UCSD-AML1 (cell line): Measurements from ENCODE around the gene HSF2.

Experiments used
- DNase-seq: peaks from one replicate; lab custom pipeline; 2025; ENCODE audit not compliant: unreplicated experiment; lab: John Stamatoyannopoulos, UW

HSF2 gene

DNA sequence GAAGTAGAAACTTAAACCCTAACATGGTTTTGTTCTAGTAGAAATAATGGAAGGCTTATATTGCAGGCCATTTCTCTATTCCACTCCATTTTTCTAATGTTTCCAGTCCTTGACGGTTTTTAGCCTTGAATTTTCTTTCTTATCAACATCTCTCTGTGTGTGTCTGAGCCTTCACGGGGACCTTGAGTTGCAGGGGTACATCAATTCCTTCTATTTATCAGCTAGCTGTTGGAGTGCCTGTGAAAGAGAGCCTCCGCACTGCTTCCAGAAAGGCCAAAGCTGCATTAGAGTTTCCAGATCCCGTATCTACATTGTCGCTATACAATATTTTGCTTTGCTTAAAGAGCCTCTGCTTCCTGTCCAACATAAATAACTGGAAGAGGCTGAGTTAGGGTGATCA, 5.4 kb upstream of the HSF2 start:
- no peak for DNase-seq

DNA sequence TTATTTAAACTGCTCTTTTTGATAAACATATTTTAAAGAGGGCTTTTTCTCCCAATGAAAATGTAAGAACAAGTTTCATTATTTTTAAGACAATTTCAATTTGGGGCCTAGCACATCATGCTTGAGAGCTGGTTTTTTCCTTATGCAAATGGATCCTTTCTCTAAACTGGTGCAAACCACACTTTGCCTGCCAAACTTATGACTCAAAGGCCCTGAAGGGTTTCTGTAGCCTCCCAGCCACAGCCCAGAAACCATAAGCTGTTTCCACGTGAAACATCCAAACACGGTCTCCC, 451 bp upstream of the HSF2 start:
- DNase-seq, result no peak

DNA sequence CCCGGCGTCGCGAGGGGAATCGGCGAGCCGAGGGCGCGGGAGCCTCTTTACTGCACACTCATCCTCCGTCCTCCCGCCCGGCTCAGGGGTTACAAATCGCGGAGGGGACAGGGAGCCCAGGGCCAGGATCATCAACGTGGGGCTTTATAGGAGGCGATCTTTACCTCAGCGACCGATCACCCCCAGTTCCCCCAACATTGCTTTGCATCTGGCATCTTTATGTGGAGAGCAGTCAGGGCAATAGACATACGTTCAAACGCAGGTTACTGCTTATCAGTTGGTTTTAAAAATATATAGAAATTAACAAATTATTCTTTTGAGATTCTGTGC, 634 bp downstream of the HSF2 start:
- no peak for DNase-seq

DNA sequence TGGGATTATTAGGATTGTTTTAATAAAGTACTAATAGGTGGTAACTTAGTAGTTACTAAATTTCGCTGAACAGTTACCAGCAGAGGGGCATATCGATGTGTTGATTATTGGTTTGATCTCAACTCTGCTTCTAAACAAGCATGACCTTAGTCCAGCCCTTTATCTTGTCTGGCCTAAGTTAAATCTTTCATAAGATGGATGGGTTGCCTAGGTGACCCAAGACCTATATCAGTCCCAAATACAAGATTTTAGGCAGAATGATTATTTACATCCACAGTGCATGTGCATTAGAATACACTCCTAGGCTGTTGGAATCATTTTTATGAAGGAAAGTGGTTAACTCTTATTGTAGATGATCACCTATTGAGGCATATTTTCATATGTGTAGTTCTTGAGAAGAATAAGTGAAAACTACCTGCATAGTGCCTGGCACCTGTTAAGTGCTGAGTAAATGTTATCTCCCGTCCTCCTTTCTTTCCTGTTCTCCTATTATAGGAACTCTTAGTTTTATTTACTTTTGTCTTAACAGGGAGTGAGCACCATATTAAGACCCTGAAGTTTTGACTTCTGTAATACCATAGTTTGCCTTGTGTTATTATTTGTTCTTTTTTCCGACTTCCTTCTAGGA, 1.1 kb downstream of the HSF2 start:
- DNase-seq, result no peak

DNA sequence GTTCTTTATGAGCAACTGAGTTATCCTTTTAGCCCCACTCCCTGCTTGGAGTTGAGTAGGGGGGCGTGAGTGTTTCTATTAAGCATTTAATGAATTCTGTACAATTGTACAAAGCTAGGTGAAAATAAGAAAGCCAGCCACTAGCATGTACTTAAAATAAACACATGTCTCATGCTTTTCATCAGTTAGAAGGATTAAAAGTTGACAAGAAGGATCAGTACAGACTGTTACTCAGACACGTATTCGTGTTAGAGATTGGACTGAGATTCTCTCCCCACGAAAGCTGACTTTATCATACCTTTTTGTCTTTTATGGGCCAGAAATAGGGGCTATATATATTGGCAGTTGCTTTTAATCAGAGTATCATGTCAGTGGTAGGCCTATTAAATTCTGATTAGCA, 1.7 kb downstream of the HSF2 start:
- DNase-seq, result no peak

DNA sequence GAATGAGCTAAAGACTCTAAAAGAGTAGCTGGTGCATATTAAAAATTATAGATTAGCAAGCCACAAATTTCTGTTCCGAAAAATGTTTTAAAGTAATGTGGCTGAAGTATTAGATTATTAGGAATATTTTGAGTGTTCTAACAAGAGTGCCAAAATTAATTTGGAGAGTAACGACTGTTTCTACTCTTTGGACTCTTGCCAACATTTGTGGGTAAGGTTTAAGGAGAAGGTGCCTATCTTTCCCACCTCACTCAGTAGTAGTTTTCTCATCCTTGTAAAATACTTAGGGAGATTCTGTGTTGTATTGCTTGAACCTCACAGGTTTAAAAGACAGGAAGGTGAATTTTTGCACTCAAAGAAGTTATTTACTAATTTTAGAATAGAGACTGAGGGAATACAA, 5.0 kb downstream of the HSF2 start:
- DNase-seq, result no peak

DNA sequence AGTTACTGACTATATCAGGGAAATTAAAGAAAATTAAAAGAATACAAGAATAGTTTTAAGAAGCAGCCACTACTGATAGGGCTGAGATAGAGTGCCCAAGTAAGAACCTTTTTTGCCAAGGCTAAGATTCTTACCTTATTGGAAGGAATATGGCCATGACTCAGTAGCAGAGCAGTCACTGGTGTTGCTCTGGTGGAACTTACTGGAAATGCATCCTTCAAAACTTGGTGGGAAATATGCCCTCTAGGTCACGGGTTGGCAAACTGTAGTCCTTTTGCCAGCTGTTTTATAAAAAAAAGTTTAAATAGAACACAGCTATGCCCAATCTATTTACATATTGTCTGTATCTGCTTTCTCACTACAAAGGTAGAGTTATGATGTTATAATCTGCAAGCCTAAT, 6.0 kb downstream of the HSF2 start:
- no peak for DNase-seq

DNA sequence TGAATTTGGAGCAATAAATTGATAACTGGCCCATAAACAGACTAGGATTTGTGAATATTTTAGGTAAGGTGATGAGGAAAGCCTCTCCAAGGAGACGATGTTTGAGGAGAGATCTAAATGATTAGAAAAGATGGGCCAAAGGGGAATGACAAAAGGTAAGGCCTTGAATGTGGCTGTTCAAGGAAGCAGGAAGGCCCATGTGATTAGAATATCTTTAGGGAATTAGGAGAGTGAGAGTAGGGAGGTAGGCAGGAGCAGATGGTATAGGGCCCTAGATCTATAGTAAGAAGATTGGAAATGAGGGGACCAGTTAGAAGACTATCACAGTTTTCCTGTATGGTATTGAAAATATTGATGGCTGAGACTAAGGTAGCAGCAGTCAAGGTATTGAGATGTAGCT, 6.7 kb downstream of the HSF2 start:
- no peak for DNase-seq

DNA sequence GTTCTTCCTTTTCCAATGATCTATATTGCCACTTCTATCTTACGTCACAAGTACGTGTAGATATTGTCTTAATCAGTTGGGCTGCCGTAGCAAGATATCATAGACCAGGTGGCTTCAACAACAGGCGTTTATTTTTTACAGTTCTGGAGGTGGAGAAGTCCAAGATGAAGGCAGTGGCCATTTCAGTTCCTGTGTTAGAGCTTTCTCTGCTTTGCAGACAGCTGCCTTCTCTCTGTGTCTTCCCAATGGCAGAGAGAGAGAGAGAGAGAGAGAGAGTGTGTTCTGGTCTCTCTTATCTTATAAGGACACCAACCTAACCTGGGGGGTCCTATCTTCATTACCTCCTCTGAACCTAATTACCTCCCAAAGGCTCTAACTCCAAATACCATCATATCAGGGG, 8.3 kb downstream of the HSF2 start:
- no peak for DNase-seq

DNA sequence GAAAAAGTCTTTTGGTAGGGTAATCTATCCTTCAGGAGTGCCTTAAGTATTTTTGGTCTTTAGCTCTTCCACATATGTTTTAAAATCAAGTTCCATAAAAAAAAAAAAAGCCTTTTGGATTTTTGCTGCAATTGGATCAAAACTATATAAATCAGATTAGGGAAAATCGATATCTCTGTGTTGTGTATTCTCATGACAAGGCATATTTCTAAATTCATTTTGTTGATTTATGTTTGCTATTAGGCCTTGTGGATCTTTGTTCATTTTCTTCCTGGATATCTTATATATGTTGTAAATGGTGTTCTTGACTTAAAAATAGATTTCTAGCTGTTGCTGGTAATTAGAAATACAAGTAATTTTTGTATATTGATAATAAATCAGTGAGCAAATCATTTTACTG, 8.8 kb downstream of the HSF2 start:
- no peak for DNase-seq

DNA sequence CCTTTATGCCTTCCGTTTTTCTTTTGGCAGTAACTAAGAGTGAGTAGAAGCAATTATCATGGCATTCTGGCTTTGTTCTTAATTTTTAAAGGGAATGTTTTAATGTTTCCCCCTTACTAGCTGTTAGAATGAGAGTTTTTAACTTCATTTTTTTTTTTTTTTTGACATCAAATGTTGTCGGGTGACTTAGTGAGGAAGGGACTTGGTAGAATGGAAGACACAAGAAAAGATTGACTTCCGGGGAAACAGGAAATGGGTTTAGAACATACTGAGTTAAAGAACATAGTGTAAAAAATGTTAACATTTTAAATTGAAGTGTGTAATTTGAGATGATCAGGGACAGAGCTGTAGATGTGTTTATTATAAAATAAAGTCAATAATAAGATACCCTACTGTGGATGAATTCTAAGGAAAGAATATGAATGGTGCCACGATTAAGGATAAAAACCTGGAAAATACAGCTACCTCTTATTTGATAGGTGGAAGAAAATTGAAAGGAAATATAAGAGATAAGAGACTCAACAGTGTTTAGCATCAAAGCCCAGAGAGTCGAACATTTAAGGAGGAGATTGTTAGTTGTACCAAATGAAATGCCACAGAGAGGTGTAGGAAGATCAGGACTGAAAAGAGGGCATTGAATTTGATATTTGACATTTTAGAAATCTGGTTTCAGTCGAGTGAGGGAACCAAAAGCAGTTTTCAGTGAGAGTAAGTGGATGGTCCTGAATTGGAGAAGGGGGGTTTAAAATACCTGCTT, 9.4 kb downstream of the HSF2 start:
- no peak for DNase-seq

DNA sequence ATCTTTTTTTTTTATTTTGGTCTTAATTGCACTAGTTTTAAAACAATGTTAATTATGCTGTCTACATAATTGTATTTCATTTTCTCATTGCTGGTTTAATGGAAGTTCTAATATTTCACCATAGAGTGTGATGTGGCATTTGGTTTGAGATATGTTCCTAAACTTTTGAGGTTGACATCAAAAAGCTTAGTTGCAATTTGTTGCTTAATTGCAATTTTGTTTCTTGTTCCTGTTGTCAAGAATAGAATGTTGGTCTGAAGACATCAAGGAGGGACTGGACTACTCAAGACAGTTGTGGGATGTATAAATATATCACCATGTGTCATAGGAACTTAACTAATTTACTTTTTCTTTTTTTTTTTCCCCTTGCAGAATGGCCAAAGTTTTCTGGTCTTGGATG, 12.5 kb downstream of the HSF2 start:
- no peak for DNase-seq

DNA sequence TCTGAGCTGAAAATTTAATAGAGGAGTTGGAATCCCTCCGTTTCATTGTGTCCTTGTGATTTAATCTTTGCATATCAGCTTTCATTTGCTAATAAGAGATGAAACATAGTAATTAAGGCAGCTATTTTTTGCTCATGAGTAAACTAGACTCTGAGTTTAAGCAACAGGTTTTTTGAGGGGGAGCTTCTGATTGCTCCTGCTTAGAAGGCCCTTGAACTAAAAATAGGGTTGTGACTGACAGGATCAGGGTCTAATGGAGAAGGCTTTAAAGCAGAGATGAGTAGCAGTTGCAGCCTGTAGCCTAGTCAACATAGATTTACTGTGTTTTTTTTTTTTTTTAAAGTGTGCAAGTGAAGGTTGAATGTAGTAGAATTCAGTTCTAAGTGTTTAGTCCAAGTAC, 17.4 kb downstream of the HSF2 start:
- DNase-seq, result no peak

DNA sequence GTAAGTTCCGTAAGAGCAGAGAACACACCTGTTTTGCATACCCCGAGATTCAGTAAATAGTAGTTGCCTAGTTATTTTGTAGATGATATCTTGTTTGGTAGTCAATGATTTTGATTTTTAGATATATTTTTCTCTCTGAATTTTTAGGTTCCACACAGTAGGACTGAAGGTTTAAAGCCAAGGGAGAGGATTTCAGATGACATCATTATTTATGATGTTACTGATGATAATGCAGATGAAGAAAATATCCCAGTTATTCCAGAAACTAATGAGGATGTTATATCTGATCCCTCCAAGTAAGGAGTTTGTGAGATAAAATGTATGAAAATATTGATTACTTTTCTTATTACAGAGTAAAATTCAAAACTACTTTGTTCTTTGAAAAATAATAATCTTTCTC, 22.6 kb downstream of the HSF2 start:
- no peak for DNase-seq

DNA sequence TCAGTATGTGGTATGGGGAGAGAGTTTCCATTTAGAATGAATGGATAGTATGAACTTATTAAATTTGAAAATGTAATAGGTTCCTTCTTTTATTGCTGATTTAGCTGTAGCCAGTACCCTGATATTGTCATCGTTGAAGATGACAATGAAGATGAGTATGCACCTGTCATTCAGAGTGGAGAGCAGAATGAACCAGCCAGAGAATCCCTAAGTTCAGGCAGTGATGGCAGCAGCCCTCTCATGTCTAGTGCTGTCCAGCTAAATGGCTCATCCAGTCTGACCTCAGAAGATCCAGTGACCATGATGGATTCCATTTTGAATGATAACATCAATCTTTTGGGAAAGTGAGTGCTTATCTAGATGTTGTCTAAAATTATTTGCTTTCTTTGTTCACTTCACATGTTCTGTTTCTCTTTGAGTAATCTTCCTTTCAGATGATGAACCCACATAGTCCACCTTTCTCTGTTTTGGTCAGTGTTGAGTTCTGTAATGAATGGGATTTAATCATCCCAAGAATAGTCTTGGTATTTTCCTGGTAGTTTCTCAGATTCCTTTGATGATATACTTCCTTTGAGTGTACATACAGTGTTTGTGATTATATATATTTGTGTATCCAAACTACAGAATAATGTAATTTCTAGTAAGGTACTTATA, 23.3 kb downstream of the HSF2 start:
- DNase-seq, result no peak

DNA sequence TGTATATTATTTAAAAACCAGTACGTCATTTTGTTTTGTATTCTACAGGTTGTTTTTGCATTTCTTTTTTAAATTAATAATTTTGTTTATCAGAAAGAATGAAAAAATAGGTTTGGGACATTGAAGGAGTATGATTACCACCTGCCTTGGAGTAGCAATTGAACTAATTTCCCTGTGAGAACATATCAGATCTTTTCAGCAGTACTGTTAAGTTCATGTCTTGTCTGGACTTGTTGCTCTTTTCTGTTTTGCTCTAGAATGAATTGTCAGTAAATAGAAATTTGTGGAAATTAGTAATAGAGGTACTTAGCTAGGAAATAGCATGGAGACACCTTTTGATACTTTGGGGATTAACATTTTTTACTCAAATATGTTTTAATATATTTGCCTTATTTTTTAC, 24.3 kb downstream of the HSF2 start:
- no peak for DNase-seq

DNA sequence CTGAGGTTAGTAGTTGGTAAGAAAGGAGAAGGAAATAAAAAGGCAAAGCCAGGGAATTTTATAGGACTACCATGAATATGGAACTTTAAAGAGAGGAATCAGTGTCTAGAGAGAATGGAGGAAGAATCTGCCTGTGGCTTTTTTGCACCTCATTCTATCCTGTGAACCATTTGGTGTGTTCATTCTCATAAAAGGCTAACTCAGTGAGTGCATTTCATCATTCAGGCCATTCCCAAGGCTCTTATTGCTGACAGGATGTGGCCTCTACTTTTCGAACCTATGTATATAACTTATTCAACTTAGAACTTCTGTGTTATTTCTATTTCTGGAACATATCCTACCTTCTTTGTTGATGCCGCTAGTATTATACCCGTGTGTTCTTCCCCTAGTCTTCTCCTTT, 27.1 kb downstream of the HSF2 start:
- DNase-seq, result no peak

DNA sequence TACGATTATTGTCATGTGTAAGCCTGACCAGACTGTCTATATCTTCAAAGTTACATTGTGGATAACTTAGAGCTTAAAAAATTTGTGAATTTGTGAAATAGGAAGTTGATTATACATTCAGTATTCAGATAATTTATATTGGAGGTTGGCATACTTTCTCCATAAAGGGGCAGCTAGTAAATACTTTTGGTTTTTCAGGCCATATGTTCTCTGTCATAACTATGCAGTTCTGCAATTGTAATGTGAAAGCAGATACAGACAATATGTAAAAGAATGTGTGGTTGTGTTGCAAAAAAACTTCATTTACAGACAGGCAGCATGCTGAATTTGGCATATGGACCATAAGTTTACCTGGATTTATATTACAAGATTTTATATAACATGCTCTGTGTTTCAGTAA, 29.3 kb downstream of the HSF2 start:
- no peak for DNase-seq

DNA sequence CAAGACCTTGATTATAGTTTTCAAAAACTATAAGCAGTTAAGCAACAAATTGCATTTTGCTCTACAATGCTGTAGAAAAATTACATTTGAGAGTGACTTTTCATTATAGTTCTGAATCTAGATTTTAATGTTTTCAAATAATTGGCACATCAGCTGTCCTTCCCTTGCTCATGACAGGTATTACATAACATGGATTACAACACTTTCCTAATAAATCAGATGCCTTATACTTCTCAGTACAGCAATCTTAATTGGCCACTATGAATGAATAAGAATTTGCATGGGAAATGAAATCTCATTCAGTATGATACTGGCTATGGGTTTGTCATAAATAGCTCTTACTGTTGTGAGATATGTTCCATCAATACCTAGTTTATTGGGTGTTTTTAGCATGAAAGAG, 29.9 kb downstream of the HSF2 start:
- DNase-seq, result no peak

DNA sequence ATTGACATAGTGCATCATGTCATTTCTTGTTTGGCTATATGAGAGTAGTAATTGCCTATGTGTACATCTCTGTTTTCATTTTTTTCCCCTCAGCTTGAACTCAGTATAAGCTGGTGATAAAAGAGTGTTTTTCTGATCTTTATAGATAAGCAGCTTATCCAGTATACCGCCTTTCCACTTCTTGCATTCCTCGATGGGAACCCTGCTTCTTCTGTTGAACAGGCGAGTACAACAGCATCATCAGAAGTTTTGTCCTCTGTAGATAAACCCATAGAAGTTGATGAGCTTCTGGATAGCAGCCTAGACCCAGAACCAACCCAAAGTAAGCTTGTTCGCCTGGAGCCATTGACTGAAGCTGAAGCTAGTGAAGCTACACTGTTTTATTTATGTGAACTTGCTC, 32.3 kb downstream of the HSF2 start:
- no peak for DNase-seq

DNA sequence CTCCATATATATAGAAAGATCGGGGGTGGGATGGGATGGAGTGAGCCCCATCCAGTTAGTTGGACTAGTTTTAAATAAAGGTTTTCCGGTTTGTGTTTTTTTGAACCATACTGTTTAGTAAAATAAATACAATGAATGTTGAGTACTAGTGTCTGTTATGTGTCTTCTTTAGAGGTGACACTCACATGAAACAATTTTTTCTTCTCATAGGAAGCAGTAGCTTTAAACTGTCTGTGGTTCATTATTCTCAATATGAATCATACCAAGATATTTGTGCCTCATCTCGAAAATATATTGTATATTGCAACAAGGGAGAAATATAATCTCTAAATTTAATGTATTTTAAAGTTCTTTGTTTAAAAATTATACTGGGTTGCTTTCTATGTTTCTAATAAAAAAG, 33.4 kb downstream of the HSF2 start:
- no peak for DNase-seq

DNA sequence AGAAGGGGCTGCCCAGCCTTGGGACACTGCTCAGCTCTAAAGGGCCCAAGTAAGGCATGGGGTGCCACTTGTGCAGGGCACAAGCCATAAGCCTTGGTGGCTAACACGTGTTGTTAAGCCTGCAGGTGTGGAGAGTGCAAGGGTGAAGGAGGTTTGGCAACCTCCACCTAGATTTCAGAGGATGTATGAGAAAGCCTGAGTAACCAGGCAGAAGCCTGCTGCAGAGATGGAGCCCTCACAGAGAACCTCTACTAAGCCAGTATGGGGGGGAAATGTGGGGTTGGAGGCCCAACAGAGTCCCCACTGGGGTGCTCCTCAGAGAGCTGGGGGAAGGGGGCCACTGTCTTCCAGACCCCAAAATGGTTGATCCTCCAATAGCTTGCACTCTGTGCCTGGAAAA, 39.5 kb downstream of the HSF2 start:
- no peak for DNase-seq

DNA sequence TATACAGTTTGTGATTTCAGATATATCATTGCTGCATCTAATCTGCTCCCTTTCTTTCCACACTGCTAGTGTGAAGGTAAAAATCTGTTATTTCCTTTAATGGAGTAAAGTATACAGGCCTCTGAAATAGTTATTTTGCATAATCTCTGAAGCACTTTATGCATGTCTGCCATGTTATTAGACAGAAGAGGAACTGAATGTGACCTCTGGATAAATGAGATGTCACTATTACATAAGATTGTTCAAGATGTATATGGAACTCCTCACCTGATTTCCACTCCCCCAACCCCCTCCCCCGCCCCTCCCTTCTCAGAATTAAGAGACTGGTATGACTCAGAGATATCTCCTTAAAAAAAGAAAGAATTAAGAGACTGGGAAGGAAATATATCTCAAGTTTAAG, 45.8 kb downstream of the HSF2 start:
- DNase-seq, result no peak
